ENCODE results near the gene TAF10.

The TAF10 gene

GRCh38 chr11:6612213-6613041, at the start of gene TAF10:
Gene TAF10, minus strand, starts transcription at chr11:6612216. Its CDS starts 27 bp downstream, at chr11:6612189.
- DNase-seq (ENCODE audit: low read depth in 2 of 2, low spot score in 1 of 2) = peak; percentile 88 to 92

GRCh38 chr11:6660712-6661111, 48.7 kb upstream of the TAF10 start:
- DNase-seq (ENCODE audit: low read depth in 2 of 2, low spot score in 1 of 2) = no peak

DNA sequence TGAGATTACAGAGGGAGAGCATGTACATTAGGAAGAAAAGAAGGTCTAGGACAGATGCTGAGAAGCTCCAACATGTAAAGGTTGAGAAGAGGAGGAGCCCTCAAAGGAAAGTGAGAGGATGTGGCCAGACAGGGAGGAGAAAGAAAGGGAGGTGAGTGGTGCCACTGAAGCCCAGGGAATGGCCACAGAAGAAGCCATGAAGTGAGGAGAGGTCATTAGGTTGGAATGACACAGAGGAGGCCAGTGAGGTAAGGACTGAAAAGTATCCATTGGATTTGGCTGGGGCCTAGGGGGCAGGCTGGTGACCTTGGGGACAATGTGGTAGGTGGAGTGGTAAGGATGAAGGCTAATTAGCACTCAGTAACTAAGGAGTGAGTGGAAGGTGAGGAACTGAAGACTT, 46.6 kb upstream of the TAF10 start:
- DNase-seq (ENCODE audit: low read depth in 2 of 2, low spot score in 1 of 2) = no peak

GRCh38 chr11:6657346-6657745, 45.3 kb upstream of the TAF10 start:
- DNase-seq (ENCODE audit: low read depth in 2 of 2, low spot score in 1 of 2) = no peak

DNA sequence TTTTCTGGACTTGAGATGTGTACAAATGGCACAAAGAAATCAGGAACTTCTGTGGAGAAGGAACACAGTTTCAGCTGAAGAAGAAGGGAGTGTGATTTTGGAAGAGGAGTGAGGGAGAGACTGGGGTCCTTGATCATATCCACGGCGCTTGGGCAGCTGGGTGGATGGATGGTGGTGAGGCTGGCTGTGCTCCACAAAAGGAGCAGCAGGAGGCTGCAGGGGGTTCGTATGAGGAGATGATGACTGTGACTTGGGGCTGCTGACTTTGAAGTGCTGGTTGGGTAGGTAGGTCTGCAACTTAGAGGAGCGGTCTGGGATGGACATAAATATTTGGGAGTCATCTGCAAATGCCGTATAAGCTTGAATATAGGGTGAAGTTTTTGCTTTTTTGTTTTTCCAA, 44.9 kb upstream of the TAF10 start:
- no peak for DNase-seq (ENCODE audit: low read depth in 2 of 2, low spot score in 1 of 2)

DNA sequence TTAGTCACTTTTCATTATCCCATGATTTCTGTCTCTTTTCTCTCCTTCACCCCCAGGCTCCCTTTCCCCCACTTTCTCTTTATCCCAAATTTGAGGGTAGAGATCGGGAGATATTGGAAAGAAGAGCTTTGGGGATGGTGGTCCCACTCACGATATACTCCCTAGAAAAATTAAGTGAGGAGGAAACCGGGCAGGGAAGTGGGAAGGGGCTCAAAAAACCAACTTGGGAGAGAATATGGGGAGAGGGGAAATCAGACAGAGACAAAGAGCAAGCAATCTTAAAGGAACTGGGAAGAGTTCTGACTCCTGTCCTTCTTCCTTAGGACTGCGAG, 44.5 kb upstream of the TAF10 start:
- DNase-seq (ENCODE audit: low read depth in 2 of 2, low spot score in 1 of 2) = no peak

DNA sequence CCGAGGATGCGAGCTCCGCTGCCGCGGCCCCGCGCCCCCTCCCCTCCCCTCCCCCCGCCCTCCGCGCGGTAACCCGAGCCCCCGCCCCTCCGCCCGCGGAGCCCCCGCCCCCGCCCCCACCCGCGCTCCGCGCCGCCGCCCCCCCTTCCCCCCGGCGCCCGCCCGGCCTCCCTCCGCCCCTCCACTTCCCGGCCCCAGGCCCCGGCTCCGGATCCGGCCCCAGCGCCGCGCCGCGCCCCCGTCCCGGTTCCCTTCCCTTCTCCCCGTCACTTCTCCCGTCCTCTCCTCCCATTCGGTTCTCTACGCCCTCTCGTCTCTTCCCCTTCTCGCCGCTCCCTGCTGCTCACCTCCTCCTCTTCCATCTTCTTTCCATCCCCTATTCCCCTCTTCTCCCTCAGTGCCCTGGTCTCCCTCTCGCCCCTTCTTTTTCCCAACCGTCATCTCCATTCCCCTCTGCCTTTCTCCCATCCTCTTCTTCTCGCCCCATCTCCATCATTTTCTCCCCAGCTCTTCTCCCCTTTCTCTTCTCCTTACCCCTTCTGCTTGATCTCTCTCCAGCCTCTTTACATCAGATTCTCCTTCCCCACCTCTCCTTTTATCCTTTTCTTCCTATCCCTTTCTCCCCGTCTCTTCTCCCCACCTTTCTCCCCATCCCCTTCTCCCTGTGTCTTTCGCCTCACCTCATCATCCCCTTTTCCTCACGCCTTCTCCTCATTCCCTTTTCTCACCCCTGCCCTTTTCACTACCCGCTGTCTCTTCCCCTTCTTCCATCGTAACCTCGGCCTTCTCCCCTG, 44.0 kb upstream of the TAF10 start, which contains the start of gene DCHS1:
TSS of gene DCHS1 (minus strand) at position 20 of the 794 bp plus-strand sequence. CDS start 14,196 bp downstream, outside the sequence.
- no peak for DNase-seq (ENCODE audit: low read depth in 2 of 2, low spot score in 1 of 2)

- no peak for DNase-seq (ENCODE audit: low read depth in 2 of 2, low spot score in 1 of 2)
Observed at GRCh38 chr11:6655020-6655789, 43.2 kb upstream of the TAF10 start.

DNA sequence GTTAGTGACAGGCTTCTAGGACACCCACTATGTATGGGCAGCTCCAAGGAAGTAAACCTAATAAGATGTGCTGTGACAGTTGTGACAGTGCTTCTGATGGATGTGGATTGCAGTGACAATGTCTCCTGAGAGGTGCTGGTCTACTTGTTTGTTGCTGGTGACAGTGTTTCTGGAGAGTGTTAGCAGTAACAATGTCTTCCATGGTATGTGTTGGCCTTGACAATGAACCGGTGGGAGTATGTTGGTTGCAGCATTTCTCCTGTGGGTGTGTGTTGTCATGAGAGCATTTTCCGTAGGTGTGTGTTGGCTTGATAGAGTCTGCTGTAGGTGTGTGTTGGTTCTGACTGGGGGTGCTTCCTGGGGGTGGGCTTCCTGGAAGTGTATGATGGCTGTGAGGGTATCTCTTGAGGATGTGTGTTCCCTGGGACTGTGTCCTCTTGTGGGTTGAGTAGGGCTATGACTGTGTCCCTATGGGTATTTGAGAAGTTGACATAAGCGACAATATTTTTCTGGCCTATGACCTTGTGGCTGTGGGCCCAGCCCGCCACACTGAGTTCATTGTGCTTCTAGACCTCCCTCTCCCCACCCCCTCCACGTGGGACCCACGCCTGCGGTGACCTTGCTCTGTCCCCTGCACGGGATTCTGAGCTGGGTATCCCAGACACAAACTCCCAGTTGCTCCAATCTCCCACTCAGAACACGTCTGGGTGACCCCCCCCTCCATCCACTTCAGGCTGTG, 42.4 kb upstream of the TAF10 start:
- DNase-seq (ENCODE audit: low read depth in 2 of 2, low spot score in 1 of 2) = no peak

DNA sequence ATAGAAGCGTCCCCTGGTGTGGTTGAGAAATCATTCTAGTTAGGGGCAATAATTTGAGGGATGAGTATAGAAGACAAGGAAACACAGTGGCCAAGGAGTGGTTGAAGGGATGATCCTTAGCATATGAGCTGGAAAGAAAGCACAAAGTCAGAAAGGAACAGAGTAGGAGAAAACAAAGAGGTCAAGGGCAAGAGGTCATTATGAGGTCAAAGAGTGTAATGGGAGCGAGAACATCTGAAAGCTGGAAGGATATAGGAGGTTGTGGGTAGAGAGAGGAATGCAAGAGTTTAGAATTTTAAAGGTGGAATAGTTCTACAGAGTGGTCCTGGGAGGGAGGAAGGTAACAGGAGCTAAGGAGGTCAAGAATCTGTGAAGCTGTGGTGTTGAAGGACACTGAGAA, 41.6 kb upstream of the TAF10 start:
- DNase-seq (ENCODE audit: low read depth in 2 of 2, low spot score in 1 of 2) = no peak

DNA sequence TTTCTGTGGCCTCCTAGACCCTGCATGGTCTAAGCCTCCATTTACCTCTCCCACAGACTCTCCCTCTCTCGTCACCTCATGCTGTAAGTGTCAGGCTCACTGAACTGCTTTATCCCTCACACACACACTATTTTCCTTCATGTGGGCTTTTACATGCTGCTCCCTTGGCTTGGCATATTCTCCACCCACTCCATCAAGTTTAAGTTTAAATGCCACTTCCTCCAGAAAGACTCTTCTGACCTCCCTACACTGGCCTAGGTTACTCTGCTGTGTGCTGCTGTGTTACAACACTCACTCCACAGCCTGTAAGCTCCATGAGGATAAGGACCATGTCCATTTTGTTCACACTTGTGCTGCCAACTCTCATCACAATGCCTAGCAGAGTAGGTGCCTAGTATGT, 41.1 kb upstream of the TAF10 start:
- DNase-seq (ENCODE audit: low read depth in 2 of 2, low spot score in 1 of 2) = no peak

GRCh38 chr11:6652182-6652581, 40.2 kb upstream of the TAF10 start:
- DNase-seq (ENCODE audit: low read depth in 2 of 2, low spot score in 1 of 2) = no peak

DNA sequence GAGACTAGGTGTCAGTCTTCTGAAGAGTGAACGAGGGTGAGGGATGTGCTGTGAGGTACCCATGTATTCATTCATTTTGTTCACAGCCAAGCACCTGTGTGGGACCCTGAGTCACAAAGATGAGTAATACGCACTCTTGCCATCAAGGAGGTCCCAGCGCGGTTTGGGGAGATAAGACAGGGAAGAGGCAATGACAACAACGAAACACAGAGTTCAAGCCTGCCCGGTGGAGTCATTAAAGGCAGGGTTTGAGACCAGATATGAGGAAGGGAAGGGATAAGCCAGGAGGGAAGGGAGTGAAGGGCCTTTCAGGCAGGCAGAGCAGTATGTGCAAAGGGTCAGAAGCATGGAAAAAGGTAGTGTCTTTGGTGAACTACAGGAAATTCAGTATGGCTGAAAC, 39.0 kb upstream of the TAF10 start:
- no peak for DNase-seq (ENCODE audit: low read depth in 2 of 2, low spot score in 1 of 2)

DNA sequence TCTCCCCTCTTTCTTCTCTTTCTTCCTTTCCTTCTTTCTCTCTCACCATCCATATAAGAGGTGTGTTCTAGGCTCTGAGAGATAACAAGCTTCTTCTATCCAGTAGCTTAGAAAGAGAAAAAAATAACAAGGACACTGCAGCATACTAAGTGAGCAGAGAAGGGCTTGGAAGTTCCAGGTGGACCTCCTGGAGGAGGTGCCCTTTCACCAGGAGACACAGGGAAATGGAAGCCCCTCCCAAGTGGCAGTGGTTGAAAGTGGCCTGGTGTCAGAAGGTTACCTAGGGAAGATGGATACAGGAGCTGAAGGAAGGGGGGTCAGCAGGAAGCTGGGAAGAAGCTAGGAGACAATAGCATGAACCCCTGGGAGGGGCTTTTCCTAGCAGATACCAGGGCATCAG, 38.1 kb upstream of the TAF10 start:
- DNase-seq (ENCODE audit: low read depth in 2 of 2, low spot score in 1 of 2) = no peak

DNA sequence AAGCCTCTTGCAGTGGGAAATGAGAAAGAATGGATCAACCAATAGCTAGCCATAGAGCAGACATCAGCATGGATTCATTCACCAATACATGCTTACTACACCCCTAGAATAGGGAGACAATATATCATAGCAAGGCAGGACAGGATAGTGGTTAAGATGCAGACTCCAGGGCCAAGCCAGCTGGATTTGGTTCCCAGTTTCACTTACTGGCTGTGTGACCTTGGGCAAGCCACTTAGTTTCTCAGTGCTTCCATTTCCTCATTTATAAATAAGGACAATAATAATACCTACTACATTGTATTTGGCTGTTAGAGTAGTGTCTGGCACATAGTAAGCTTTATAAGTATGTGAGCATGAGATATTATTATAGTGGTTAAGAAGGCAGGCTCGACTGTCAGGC, 36.5 kb upstream of the TAF10 start:
- DNase-seq (ENCODE audit: low read depth in 2 of 2, low spot score in 1 of 2) = no peak

GRCh38 chr11:6647836-6648235, 35.8 kb upstream of the TAF10 start:
- no peak for DNase-seq (ENCODE audit: low read depth in 2 of 2, low spot score in 1 of 2)

DNA sequence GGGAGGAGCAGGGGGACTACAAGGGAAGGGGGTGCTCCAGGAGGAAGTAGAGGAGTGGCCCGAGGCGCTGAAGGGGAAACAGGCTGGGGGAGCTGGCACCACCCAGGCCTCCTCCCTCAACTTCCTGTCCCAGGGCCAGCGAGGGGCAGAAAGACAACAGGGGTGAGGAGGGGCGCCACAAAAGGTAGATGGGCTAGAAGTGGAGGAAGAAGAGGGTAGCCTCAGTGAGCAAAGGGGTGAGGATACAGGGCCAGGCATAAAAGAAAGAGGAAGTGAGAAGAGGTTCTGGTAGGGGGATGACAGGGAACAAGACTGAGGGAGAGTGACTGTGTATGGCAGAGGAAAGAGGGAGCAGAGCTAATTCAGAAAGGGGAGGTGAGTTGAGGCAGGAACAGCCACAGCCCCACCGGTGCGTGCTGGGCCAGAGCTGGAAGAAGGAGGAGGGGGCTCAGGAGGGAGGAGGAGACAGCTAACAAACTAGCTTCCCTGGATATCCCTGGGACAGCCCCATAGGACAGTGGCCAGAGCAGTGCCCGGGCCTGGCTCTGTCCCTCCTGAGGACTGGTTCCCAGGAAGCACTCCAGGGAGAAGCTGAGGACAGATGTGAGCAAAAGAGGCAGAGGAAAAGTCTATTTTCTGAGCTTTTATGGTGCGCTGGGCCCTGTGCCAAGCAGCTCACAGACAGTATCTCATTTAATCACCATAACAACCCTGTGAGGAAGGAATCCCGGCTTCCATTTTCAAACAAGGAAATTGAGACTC, 35.1 kb upstream of the TAF10 start:
- DNase-seq (ENCODE audit: low read depth in 2 of 2, low spot score in 1 of 2) = no peak

GRCh38 chr11:6646576-6646917, 34.5 kb upstream of the TAF10 start:
- no peak for DNase-seq (ENCODE audit: low read depth in 2 of 2, low spot score in 1 of 2)

DNA sequence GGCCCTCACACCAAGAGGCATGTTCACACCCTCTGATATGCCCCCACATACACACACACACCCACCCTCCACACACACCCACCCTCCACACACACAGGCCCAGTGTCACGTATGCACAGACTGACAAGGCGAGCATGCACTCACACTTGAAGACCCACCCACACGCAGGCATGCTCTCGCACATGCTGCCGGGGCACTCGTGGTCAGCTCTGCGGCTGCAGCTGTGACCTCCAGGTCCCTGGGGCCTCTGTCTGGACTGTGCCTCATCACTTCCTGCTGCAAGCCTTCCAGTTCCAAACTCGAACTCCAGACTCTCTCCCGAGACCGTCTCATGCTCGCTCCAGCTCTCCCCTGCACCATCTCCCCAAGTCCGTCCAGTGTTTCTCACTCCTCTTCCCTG, 34.1 kb upstream of the TAF10 start:
- no peak for DNase-seq (ENCODE audit: low read depth in 2 of 2, low spot score in 1 of 2)

DNA sequence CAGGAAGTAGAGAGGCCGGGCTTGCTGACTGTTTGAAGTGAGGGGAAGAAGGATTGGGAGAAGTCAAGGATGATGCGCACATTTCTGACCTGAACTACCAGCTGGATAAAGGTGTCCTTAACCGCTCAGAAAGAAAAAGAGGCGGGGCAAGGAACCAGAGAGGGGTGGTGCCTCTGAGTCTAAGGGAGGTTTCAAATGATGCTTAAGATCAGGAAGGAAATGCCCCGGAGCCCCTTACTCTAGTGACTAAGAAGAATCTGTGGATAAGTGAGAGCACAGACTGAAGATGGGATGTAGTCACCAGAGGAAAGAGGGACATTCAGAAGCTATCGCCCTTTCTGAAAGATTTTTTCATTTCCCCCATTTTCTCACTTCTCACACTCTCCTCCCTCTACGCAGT, 30.9 kb upstream of the TAF10 start:
- DNase-seq (ENCODE audit: low read depth in 2 of 2, low spot score in 1 of 2) = no peak
